Smooth muscle cell (in vitro differentiated cells): Measurements from ENCODE around the gene EGFLAM. TPM values are rescaled to one million over a fixed set of nuclear protein-coding genes. Genes with fewer than 3 reads are reported as not detected.

ENCODE experiments used
- DNase-seq: peaks from one replicate; lab custom pipeline; 2025; ENCODE audit not compliant: unreplicated experiment; lab: John Stamatoyannopoulos, UW
- H2AFZ ChIP-seq: fragments of 200-600 bp; sonication (generic); 2 replicates; pipeline ENCODE4 v1.6.0; 2016; ENCODE audit warnings: antibody characterized with exemption, low read depth, mild to moderate bottlenecking
- H3F3A ChIP-seq: fragments of 200-600 bp; sonication (generic); 2 replicates; pipeline ENCODE4 v1.6.0; 2017; ENCODE audit warnings: antibody characterized with exemption, low read depth
- H3K27ac ChIP-seq: fragments of 200-600 bp; sonication (generic); 2 replicates; pipeline ENCODE4 v1.5.1; 2016; ENCODE audit warnings: low read depth, mild to moderate bottlenecking
- H3K27me3 ChIP-seq: fragments of 200-600 bp; sonication (generic); 2 replicates; pipeline ENCODE4 v1.6.1; 2016; ENCODE audit warnings: low read depth, mild to moderate bottlenecking
- H3K36me3 ChIP-seq: fragments of 200-600 bp; sonication (generic); 2 replicates; pipeline ENCODE4 v1.5.1; 2016; ENCODE audit warnings: low read depth
- H3K4me1 ChIP-seq: fragments of 200-600 bp; sonication (generic); 2 replicates; pipeline ENCODE4 v1.5.1; 2016; ENCODE audit warnings: low read depth
- H3K4me2 ChIP-seq: fragments of 200-600 bp; sonication (generic); 2 replicates; pipeline ENCODE4 v1.6.0; 2016; ENCODE audit warnings: mild to moderate bottlenecking
- H3K4me3 ChIP-seq: fragments of 200-600 bp; sonication (generic); 2 replicates; pipeline ENCODE4 v1.5.1; 2016; ENCODE audit warnings: mild to moderate bottlenecking
- H3K79me2 ChIP-seq: fragments of 200-600 bp; sonication (generic); 2 replicates; pipeline ENCODE4 v1.6.0; 2016; ENCODE audit warnings: low read depth, mild to moderate bottlenecking
- H3K9ac ChIP-seq: fragments of 200-600 bp; sonication (generic); 2 replicates; pipeline ENCODE4 v1.6.0; 2016; ENCODE audit warnings: low read depth
- H3K9me3 ChIP-seq: fragments of 200-600 bp; sonication (generic); replicated peaks from 2 replicates; pipeline ENCODE4 v1.5.1; 2016; ENCODE audit warnings: low read depth
- H4K20me1 ChIP-seq: fragments of 200-600 bp; sonication (generic); 2 replicates; pipeline ENCODE4 v1.6.0; 2016; ENCODE audit warnings: low read depth
- CTCF ChIP-seq: fragments of 200-600 bp; sonication (generic); IDR thresholded peaks from 2 replicates; pipeline ENCODE4 v1.5.1; 2017; ENCODE audit warnings: borderline replicate concordance, mild to moderate bottlenecking, antibody characterized with exemption; ENCODE audit not compliant: insufficient read depth, poor library complexity, severe bottlenecking
- WGBS: methylation state at CpG from one replicate; pipeline ENCODE4 v1.1.7; 2016; ENCODE audit warnings: low lambda C conversion rate; 5-methylcytosine and 5-hydroxymethylcytosine counted together
- polyA plus RNA-seq: library from polyadenylated mRNA; unstranded; fragments of >200 nt; fragmentation: Nextera tagmentation; extraction: Ambion mirVana; gene quantifications from 2 replicates; pipeline ENCODE4 v1.2.1, GENCODE V29; 2016
- total RNA-seq: library from RNA; depleted of rRNA; stranded (reverse); fragments of >200 nt; gene quantifications from 2 replicates; pipeline ENCODE4 v1.2.3, GENCODE V29; 2014

Gene EGFLAM
- total and polyA plus RNA-seq, 2 experiments from 2014 or later, result 103 to 194 TPM

- H3K9ac ChIP-seq, result no peak overlapping the region
- no peaks in the 10 kb centered on the region for H3F3A ChIP-seq
- no peak overlapping the region for H3K27ac ChIP-seq
- H3K27me3 ChIP-seq, result no peaks in the 10 kb centered on the region
- no peak overlapping the region for H3K4me3 ChIP-seq
- no peak overlapping the region for H3K4me2 ChIP-seq
- H2AFZ ChIP-seq, result no peak overlapping the region
- no peaks in the 10 kb centered on the region for H3K79me2 ChIP-seq
- WGBS, result 97% methylated on average over 15 of the region's 15 CpGs
- DNase-seq, result no peak
- no peaks in the 10 kb centered on the region for H3K9me3 ChIP-seq
- H3K36me3 ChIP-seq, result peaks cover 6% of the 10 kb centered on the region
- no peak for TF ChIP-seq CTCF
- H4K20me1 ChIP-seq, result no peaks in the 10 kb centered on the region
- no peaks in the 10 kb centered on the region for H3K4me1 ChIP-seq
These were observed 135.3 kb downstream of the EGFLAM start for GRCh38 chr5:38393636-38394035.

- Histone ChIP-seq H3K4me2 (no peak overlapping the region), H3K27me3 (no peaks in the 10 kb centered on the region), H3K79me2 (no peaks in the 10 kb centered on the region), H3K36me3 (peaks cover 6% of the 10 kb centered on the region), H3K9ac (no peak overlapping the region), H3K4me1 (no peaks in the 10 kb centered on the region), H3K4me3 (no peak overlapping the region), H2AFZ (no peak overlapping the region), H4K20me1 (no peaks in the 10 kb centered on the region), H3K9me3 (no peaks in the 10 kb centered on the region), H3F3A (no peaks in the 10 kb centered on the region), H3K27ac (no peak overlapping the region)
- DNase-seq, result no peak
- no peak for TF ChIP-seq CTCF
- 64% methylated on average over 6 of the region's 6 CpGs for WGBS
These were observed 138.4 kb downstream of the EGFLAM start for GRCh38 chr5:38396766-38397165.

- Histone ChIP-seq H4K20me1 (peaks cover 4% of the 10 kb centered on the region), H3K27ac (no peak overlapping the region), H3K4me3 (no peak overlapping the region), H3K4me2 (no peak overlapping the region), H3K9me3 (no peaks in the 10 kb centered on the region), H3K4me1 (no peaks in the 10 kb centered on the region), H3K36me3 (no peaks in the 10 kb centered on the region), H3K9ac (no peak overlapping the region), H3K27me3 (no peaks in the 10 kb centered on the region), H3F3A (peaks cover 8% of the 10 kb centered on the region), H2AFZ (no peak overlapping the region), H3K79me2 (no peaks in the 10 kb centered on the region)
- no peak for DNase-seq
- 92% methylated on average over 2 of the region's 2 CpGs for WGBS
- TF ChIP-seq CTCF, result no peak
These were observed 142.0 kb downstream of the EGFLAM start for GRCh38 chr5:38400365-38400764.

- Histone ChIP-seq H3K4me2 (no peak overlapping the region), H3F3A (peaks cover 8% of the 10 kb centered on the region), H3K4me1 (no peaks in the 10 kb centered on the region), H3K9ac (no peak overlapping the region), H3K9me3 (no peaks in the 10 kb centered on the region), H3K36me3 (no peaks in the 10 kb centered on the region), H3K27me3 (no peaks in the 10 kb centered on the region), H4K20me1 (peaks cover 4% of the 10 kb centered on the region), H2AFZ (no peak overlapping the region), H3K4me3 (no peak overlapping the region), H3K79me2 (no peaks in the 10 kb centered on the region), H3K27ac (no peak overlapping the region)
- DNase-seq, result no peak
- TF ChIP-seq CTCF, result no peak
- 95% methylated on average over 1 of the region's 1 CpG for WGBS
These were observed 142.8 kb downstream of the EGFLAM start for GRCh38 chr5:38401145-38401544.
